HG03439 (cell line): Measurements from ENCODE around the gene HYOU1.
"Not testable (repeated sequence)": the region's sequence is repeated elsewhere in the genome, so short reads cannot be mapped to it uniquely, and the experiment has no call there.

Experiments
- ATAC-seq: cut with Tn5 transposase; IDR thresholded peaks from one replicate; pipeline ENCODE4 v1.9.1; 2021; ENCODE audit warnings: mild to moderate bottlenecking, moderate library complexity; ENCODE audit not compliant: unreplicated experiment

HYOU1 gene

GRCh38 chr11:119057000-119057769 lies at the start of gene HYOU1:
HYOU1 (minus strand) TSS chr11:119057205; CDS start chr11:119056160, 1,045 bp downstream.
- peak; percentile 86 for ATAC-seq

GRCh38 chr11:119103793-119104192 lies 46.8 kb upstream of the HYOU1 start:
- no peak for ATAC-seq

- not testable (repeated sequence) for ATAC-seq
Measured at GRCh38 chr11:119103161-119103664, 46.2 kb upstream of the HYOU1 start.

GRCh38 chr11:119101759-119102423 lies 44.9 kb upstream of the HYOU1 start, which contains the start of gene DPAGT1:
DPAGT1 (minus strand) TSS chr11:119101853; CDS start chr11:119101655, 198 bp downstream.
- peak; percentile 72 for ATAC-seq

- peak; percentile 19 for ATAC-seq
Measured at GRCh38 chr11:119100994-119101758, 44.2 kb upstream of the HYOU1 start.

- no peak for ATAC-seq
Measured at GRCh38 chr11:119100246-119100970, 43.4 kb upstream of the HYOU1 start.

GRCh38 chr11:119099711-119100110 lies 42.7 kb upstream of the HYOU1 start:
- no peak for ATAC-seq

- peak; percentile 82 for ATAC-seq
Measured at GRCh38 chr11:119095066-119095880, 38.3 kb upstream of the HYOU1 start.

- peak; percentile 32 for ATAC-seq
Measured at GRCh38 chr11:119094816-119095065, 37.7 kb upstream of the HYOU1 start.

GRCh38 chr11:119093942-119094815 lies 37.2 kb upstream of the HYOU1 start:
- ATAC-seq = peak; percentile 6

- ATAC-seq = no peak
Measured at GRCh38 chr11:119092880-119093842, 36.2 kb upstream of the HYOU1 start.

GRCh38 chr11:119091966-119092879 lies 35.2 kb upstream of the HYOU1 start:
- ATAC-seq = no peak

GRCh38 chr11:119091178-119091577 lies 34.2 kb upstream of the HYOU1 start:
- no peak for ATAC-seq

- ATAC-seq = no peak
Measured at GRCh38 chr11:119089319-119089718, 32.3 kb upstream of the HYOU1 start.

- no peak for ATAC-seq
Measured at GRCh38 chr11:119088406-119088805, 31.4 kb upstream of the HYOU1 start.

- no peak for ATAC-seq
Measured at GRCh38 chr11:119087747-119088241, 30.8 kb upstream of the HYOU1 start.

GRCh38 chr11:119087123-119087522 lies 30.1 kb upstream of the HYOU1 start:
- ATAC-seq = no peak
